NB4 (cell line): ENCODE data around the gene LSG1.

Source experiments
- CTCF ChIP-seq: IDR thresholded peaks from one replicate; pipeline ENCODE4 v1.5.1; 2012; ENCODE audit warnings: low read depth, low read length
- MAX ChIP-seq: IDR thresholded peaks from 2 replicates; pipeline ENCODE4 v1.6.1; 2011; ENCODE audit warnings: low read depth, low read length
- POLR2A ChIP-seq: IDR thresholded peaks from 2 replicates; pipeline ENCODE4 v1.6.1; 2011; ENCODE audit warnings: mild to moderate bottlenecking; ENCODE audit not compliant: insufficient read length; ENCODE audit errors: extremely low read depth

- no peak for TF ChIP-seq CTCF
- TF ChIP-seq MAX: no peak
- no peak for TF ChIP-seq POLR2A
Observed at GRCh38 chr3:194691481-194692283, 19.7 kb upstream of the LSG1 start.
